Measurements from ENCODE around the gene APOBEC3B.
"Not testable (repeated sequence)": the region's sequence is repeated elsewhere in the genome, so short reads cannot be mapped to it uniquely, and the experiment has no call there.

The APOBEC3B gene

GRCh38 chr22:39008271-39008850, 26.2 kb downstream of the APOBEC3B start:
- not testable (repeated sequence) for DNase-seq

GRCh38 chr22:39010946-39011345, 28.8 kb downstream of the APOBEC3B start:
- no peak for DNase-seq

GRCh38 chr22:39012533-39013511, 30.7 kb downstream of the APOBEC3B start:
- no peak for DNase-seq

GRCh38 chr22:39013561-39013941, 31.4 kb downstream of the APOBEC3B start:
- DNase-seq = not testable (repeated sequence)

- no peak for DNase-seq
These were observed 32.0 kb downstream of the APOBEC3B start, which contains the start of gene APOBEC3C for GRCh38 chr22:39013942-39014722. Gene APOBEC3C, plus strand, starts transcription at chr22:39014257. Its CDS starts 106 bp downstream, at chr22:39014363.

GRCh38 chr22:39014723-39015121, 32.6 kb downstream of the APOBEC3B start:
- not testable (repeated sequence) for DNase-seq

GRCh38 chr22:39016592-39016991, 34.4 kb downstream of the APOBEC3B start:
- no peak for DNase-seq

- DNase-seq = no peak
These were observed 35.6 kb downstream of the APOBEC3B start for GRCh38 chr22:39017596-39018365.

- not testable (repeated sequence) for DNase-seq
These were observed 38.0 kb downstream of the APOBEC3B start for GRCh38 chr22:39020021-39020651.

GRCh38 chr22:39021552-39022250, 39.6 kb downstream of the APOBEC3B start:
- no peak for DNase-seq

GRCh38 chr22:39024519-39025308, 42.6 kb downstream of the APOBEC3B start:
- no peak for DNase-seq

- DNase-seq = no peak
These were observed 44.5 kb downstream of the APOBEC3B start for GRCh38 chr22:39026509-39027150.

- no peak for DNase-seq
These were observed 45.6 kb downstream of the APOBEC3B start for GRCh38 chr22:39027717-39028116.

GRCh38 chr22:39028281-39028680, 46.1 kb downstream of the APOBEC3B start:
- DNase-seq = no peak

- DNase-seq = no peak
These were observed 47.1 kb downstream of the APOBEC3B start for GRCh38 chr22:39029227-39029626.

GRCh38 chr22:39030705-39031104, 48.6 kb downstream of the APOBEC3B start:
- DNase-seq = no peak

GRCh38 chr22:39031434-39032295, 49.5 kb downstream of the APOBEC3B start:
- not testable (repeated sequence) for DNase-seq

- not testable (repeated sequence) for DNase-seq
These were observed 54.9 kb downstream of the APOBEC3B start for GRCh38 chr22:39037071-39037470.
